Measurements from ENCODE around the gene ANKHD1.
"Not testable (repeated sequence)": the region's sequence is repeated elsewhere in the genome, so short reads cannot be mapped to it uniquely, and the experiment has no call there.

The ANKHD1 gene

GRCh38 chr5:140398379-140398811 is 3.2 kb upstream of the ANKHD1 start:
- H3K4me1 Mint-ChIP-seq (ENCODE audit: low read depth) = peaks cover 13% of the 10 kb centered on the region
- H3K27me3 Mint-ChIP-seq (ENCODE audit: low read depth) = no peaks in the 10 kb centered on the region
- no peaks in the 10 kb centered on the region for H3K9me3 Mint-ChIP-seq
- DNase-seq (ENCODE audit: low spot score) = no peak
- no peak overlapping the region for H3K4me3 Mint-ChIP-seq
- peaks cover 2% of the 10 kb centered on the region for H3K36me3 Mint-ChIP-seq (ENCODE audit: low read depth)
- H3K27ac Mint-ChIP-seq = no peak overlapping the region

GRCh38 chr5:140399979-140400729 is 1.5 kb upstream of the ANKHD1 start:
- Mint-ChIP-seq H3K27me3 (ENCODE audit: low read depth) (no peaks in the 10 kb centered on the region), H3K4me1 (ENCODE audit: low read depth) (peaks cover 26% of the 10 kb centered on the region), H3K36me3 (ENCODE audit: low read depth) (peaks cover 12% of the 10 kb centered on the region), H3K9me3 (no peaks in the 10 kb centered on the region), H3K27ac (no peak overlapping the region), H3K4me3 (no peak overlapping the region)
- DNase-seq (ENCODE audit: low spot score) = no peak

DNA sequence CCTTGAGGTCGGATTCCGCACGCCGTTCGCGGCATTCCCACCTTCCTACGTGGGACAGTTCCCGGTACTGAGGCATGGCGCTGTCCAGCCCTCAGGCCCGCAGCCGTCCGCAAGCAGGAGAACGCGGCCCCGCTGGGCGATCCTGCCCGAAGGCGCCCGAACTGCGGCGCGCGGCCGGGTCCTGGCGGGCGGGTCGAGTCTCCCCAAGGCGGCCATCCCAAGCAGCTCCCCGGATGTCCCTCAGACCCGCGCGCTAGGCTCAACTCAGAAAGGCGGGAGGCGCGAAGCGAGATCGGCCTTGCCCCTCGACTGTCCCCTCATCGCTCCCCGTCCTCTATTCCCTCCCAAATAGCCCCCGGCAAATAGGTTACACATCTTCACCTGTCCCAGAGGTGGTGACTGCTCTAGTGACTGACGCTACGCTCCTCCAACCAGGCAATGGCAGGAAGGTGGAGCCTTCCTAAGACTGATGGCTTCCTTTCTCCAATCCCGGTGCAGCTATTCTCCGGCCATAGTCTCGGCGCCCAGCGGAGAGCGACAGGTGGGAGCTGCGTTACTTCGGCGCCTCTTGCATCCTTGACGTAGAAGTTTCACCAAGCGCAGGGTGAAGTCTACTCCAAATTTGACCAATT is 787 bp upstream of the ANKHD1 start:
- Mint-ChIP-seq H3K27ac (no peak overlapping the region), H3K27me3 (ENCODE audit: low read depth) (no peaks in the 10 kb centered on the region), H3K4me3 (no peak overlapping the region), H3K4me1 (ENCODE audit: low read depth) (peaks cover 28% of the 10 kb centered on the region), H3K9me3 (no peaks in the 10 kb centered on the region), H3K36me3 (ENCODE audit: low read depth) (peaks cover 14% of the 10 kb centered on the region)
- DNase-seq (ENCODE audit: low spot score) = peak; percentile 87

GRCh38 chr5:140402258-140403074 is 833 bp downstream of the ANKHD1 start:
- Mint-ChIP-seq H3K27me3 (ENCODE audit: low read depth) (no peaks in the 10 kb centered on the region), H3K4me1 (ENCODE audit: low read depth) (peaks cover 30% of the 10 kb centered on the region), H3K36me3 (ENCODE audit: low read depth) (peaks cover 18% of the 10 kb centered on the region), H3K4me3 (no peak overlapping the region), H3K27ac (no peak overlapping the region), H3K9me3 (no peaks in the 10 kb centered on the region)
- DNase-seq (ENCODE audit: low spot score) = peak; percentile 64

DNA sequence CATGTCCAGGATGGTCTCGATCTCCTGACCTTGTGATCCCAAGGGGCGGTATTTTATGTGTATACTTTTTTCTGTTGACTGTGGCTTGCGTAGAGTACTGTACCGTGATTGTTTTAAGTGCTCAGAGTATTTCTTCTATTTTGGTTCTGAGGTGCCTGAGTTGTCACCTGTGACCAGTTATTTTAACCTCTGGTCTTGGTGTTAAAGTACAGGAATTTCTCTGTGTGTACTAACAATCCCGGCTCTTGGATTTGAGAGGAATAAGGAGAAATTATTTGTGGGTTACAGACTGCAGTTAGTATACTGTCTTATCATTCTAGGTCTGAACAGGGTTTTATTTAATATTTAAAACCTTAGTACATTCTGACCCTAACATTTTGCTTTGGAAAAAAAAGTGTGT is 2.0 kb downstream of the ANKHD1 start:
- Mint-ChIP-seq H3K4me1 (ENCODE audit: low read depth) (peaks cover 30% of the 10 kb centered on the region), H3K36me3 (ENCODE audit: low read depth) (peaks cover 21% of the 10 kb centered on the region), H3K27ac (peak overlapping the region; percentile 68), H3K4me3 (no peak overlapping the region), H3K27me3 (ENCODE audit: low read depth) (no peaks in the 10 kb centered on the region), H3K9me3 (no peaks in the 10 kb centered on the region)
- DNase-seq (ENCODE audit: low spot score) = no peak

DNA sequence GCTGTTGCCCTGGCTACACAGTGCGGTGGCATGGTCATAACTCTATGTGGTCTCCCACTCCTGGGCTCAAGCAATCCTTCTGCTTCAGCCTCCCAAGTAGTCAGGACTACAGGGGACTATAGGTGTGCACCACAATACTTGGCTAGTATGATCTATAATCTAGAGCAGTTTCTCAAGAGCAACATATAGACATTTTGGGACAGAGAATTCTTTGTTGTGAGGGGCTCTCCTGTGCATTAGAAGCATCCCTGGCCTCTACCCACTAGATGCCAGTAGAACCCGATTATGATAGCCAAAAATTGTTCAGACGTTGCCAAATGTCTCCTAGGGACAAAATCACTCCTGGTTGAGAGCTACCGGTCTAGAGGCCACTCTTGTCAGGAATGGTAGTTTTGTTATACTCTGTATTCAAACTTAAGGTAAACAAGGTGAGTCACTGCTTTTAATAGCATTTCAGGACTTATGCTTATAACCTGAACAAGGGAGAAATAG is 7.2 kb downstream of the ANKHD1 start:
- Mint-ChIP-seq H3K4me1 (ENCODE audit: low read depth) (peaks cover 21% of the 10 kb centered on the region), H3K9me3 (no peaks in the 10 kb centered on the region), H3K4me3 (no peak overlapping the region), H3K27me3 (ENCODE audit: low read depth) (no peaks in the 10 kb centered on the region), H3K36me3 (ENCODE audit: low read depth) (peaks cover 21% of the 10 kb centered on the region), H3K27ac (no peak overlapping the region)
- no peak for DNase-seq (ENCODE audit: low spot score)

DNA sequence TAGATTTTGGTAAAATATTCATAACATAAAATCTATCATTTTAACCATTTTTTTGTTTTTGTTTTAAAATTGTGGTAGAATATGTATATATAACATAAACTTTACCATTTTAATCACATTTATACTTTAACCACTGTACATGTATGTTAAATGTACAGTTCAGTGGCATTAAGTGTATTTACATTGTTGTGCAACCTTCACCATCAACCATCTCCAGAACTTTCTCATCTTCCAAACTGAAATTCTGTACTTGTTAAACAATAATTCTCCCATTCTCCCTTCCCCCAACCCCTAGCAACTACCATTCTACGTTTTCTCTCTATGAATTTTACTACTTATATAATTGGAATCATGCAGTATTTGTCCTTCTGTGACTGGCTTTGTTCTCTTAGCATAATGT is 11.6 kb downstream of the ANKHD1 start:
- H3K4me1 Mint-ChIP-seq (ENCODE audit: low read depth) = peaks cover 9% of the 10 kb centered on the region
- no peaks in the 10 kb centered on the region for H3K9me3 Mint-ChIP-seq
- H3K27ac Mint-ChIP-seq = no peak overlapping the region
- H3K36me3 Mint-ChIP-seq (ENCODE audit: low read depth) = peaks cover 12% of the 10 kb centered on the region
- no peaks in the 10 kb centered on the region for H3K27me3 Mint-ChIP-seq (ENCODE audit: low read depth)
- DNase-seq (ENCODE audit: low spot score) = no peak
- H3K4me3 Mint-ChIP-seq = no peak overlapping the region

DNA sequence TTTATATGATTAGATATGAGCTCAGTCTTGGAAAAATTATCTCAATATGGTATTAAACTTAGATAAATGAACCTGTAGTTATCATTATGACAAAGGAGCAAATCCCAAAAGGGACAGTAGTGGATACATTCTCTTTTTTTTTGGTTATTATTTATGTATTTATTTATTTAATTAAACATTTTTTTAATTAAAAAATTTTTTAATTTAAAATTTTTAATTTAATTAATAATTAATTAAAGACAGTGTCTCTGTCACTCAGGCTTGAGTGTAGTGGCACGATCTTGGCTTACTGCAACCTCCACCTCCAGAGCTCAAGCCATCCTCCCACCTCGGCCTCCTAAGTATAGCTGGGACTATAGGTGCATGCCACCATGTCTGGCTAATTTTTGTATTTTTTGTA is 15.6 kb downstream of the ANKHD1 start:
- Mint-ChIP-seq H3K4me1 (ENCODE audit: low read depth) (peaks cover 18% of the 10 kb centered on the region), H3K4me3 (no peak overlapping the region), H3K9me3 (no peaks in the 10 kb centered on the region), H3K27ac (no peak overlapping the region), H3K27me3 (ENCODE audit: low read depth) (no peaks in the 10 kb centered on the region), H3K36me3 (ENCODE audit: low read depth) (peaks cover 11% of the 10 kb centered on the region)
- DNase-seq (ENCODE audit: low spot score) = no peak

DNA sequence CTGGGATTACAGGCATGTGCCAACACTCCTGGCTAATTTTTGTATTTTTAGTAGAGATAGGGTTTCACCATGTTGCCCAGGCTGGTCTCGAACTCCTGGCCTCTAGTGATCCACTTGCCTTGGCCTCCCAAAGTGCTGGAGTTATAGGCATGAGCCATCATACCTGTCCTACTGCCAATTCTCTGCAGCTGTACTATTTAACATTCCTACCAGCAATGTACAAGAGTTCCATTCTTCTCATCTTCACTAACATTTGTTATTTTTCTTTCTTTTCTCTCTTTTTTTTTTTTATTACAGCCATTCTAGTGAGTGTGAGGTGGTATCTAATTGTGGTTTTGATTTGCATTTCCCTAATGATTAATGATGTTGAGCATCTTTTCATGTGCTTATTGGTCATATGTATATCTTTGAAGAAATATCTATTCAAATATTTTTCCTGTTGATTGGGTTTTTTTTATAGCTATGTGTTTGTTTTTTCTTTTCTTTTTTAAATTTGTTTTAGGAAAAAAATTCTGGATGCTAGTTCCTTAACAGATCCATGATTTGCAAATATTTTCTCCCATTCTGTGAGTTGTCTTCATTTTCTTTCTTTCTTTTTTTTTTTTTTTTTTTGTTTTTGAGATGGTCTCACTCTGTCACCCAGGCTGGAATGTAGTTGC is 17.4 kb downstream of the ANKHD1 start:
- H3K27me3 Mint-ChIP-seq (ENCODE audit: low read depth) = no peaks in the 10 kb centered on the region
- peaks cover 19% of the 10 kb centered on the region for H3K4me1 Mint-ChIP-seq (ENCODE audit: low read depth)
- H3K4me3 Mint-ChIP-seq = no peak overlapping the region
- H3K9me3 Mint-ChIP-seq = no peaks in the 10 kb centered on the region
- H3K27ac Mint-ChIP-seq = no peak overlapping the region
- peaks cover 11% of the 10 kb centered on the region for H3K36me3 Mint-ChIP-seq (ENCODE audit: low read depth)
- DNase-seq (ENCODE audit: low spot score) = no peak

GRCh38 chr5:140420226-140420570 is 18.6 kb downstream of the ANKHD1 start:
- no peaks in the 10 kb centered on the region for H3K27me3 Mint-ChIP-seq (ENCODE audit: low read depth)
- no peak overlapping the region for H3K27ac Mint-ChIP-seq
- H3K4me1 Mint-ChIP-seq (ENCODE audit: low read depth) = peaks cover 19% of the 10 kb centered on the region
- peaks cover 8% of the 10 kb centered on the region for H3K36me3 Mint-ChIP-seq (ENCODE audit: low read depth)
- no peak for DNase-seq (ENCODE audit: low spot score)
- H3K4me3 Mint-ChIP-seq = no peak overlapping the region
- no peaks in the 10 kb centered on the region for H3K9me3 Mint-ChIP-seq

DNA sequence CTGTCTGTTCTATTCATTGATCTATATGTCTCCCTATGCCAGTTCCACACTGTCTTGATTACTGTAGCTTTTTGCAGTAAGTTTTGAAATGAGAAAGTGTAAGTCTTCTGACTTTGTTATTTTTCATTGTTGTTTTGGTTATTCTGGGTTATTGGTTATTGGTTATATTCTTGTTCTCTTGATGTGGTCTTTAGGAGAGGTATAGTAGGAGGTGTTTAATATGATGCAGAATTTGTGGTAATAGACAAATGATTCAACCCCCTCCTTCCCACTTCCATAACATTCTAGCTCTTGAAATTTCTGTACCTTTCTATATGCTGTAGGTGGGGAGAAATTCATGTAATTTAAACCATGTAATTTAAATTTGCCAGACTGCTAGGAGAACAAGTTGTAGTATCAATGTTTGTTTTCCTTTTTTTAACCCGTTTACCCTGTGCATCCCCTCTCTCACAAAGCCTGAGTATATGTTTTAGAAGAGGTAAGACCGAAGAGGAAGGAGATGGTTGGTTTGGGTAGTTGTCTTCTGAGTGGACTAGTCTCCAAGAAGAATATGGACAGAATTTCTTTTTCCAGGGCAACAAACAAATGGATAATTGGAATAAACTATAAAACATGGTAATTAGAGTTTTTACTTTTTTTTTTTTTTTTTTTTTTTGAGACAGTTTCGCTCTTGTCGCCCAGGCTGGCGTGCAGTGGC is 19.2 kb downstream of the ANKHD1 start:
- Mint-ChIP-seq H3K27me3 (ENCODE audit: low read depth) (no peaks in the 10 kb centered on the region), H3K4me1 (ENCODE audit: low read depth) (peaks cover 19% of the 10 kb centered on the region), H3K27ac (no peak overlapping the region), H3K9me3 (no peaks in the 10 kb centered on the region), H3K4me3 (no peak overlapping the region), H3K36me3 (ENCODE audit: low read depth) (peaks cover 7% of the 10 kb centered on the region)
- DNase-seq (ENCODE audit: low spot score) = no peak

GRCh38 chr5:140421375-140421774 is 19.7 kb downstream of the ANKHD1 start:
- H3K27ac Mint-ChIP-seq; H3K9me3 Mint-ChIP-seq; H3K36me3 Mint-ChIP-seq (ENCODE audit: low read depth); H3K4me3 Mint-ChIP-seq; DNase-seq (ENCODE audit: low spot score); H3K27me3 Mint-ChIP-seq (ENCODE audit: low read depth): not testable (repeated sequence)
- peaks cover 19% of the 10 kb centered on the region for H3K4me1 Mint-ChIP-seq (ENCODE audit: low read depth)

DNA sequence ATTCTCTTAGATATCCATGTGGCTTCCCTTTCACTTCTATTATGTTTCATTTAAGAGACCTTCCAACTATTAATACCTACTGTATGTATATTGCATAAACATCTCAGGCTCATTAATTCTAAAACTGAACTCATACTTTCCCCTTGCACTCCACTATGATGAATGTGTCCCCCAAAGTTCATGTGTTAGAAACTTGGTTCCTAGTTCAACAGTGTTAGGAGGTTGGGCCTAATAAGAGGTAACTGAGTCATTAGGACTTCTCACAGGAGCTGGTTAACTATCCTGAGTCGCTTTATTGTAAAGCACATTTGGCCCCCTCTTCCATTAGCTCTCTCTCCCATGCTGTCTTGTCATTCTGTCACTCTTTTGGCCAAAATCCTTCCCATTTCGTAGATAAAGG is 22.0 kb downstream of the ANKHD1 start:
- peaks cover 15% of the 10 kb centered on the region for H3K4me1 Mint-ChIP-seq (ENCODE audit: low read depth)
- H3K27ac Mint-ChIP-seq = no peak overlapping the region
- H3K36me3 Mint-ChIP-seq (ENCODE audit: low read depth) = peaks cover 6% of the 10 kb centered on the region
- DNase-seq (ENCODE audit: low spot score) = no peak
- no peaks in the 10 kb centered on the region for H3K27me3 Mint-ChIP-seq (ENCODE audit: low read depth)
- H3K4me3 Mint-ChIP-seq = no peak overlapping the region
- no peaks in the 10 kb centered on the region for H3K9me3 Mint-ChIP-seq

Measured in T-helper 2 cell treated with Interferon-gamma antibody and Interleukin-4, amounts not matched to agents 5 μg/mL and 100 μg/mL, for 36 hours (primary cell).